K562 (cell line): ENCODE measurements around the gene FGF22. TPM values are rescaled to one million over a fixed set of nuclear protein-coding genes. Genes with fewer than 3 reads are reported as not detected.

Source experiments
- DLX4 ChIP-seq: fragments of 250-450 bp; sonication (Bioruptor Pico); IDR thresholded peaks from 2 replicates; pipeline ENCODE4 v1.6.1; 2021; ENCODE audit warnings: mild to moderate bottlenecking
- HBP1 ChIP-seq: fragments of 450-650 bp; formaldehyde crosslinking; IDR thresholded peaks from 2 replicates; pipeline ENCODE4 v1.4.0; 2022; ENCODE audit warnings: missing genetic modification characterization
- PCBP1 ChIP-seq: fragments of 200-400 bp; formaldehyde crosslinking; IDR thresholded peaks from 2 replicates; pipeline ENCODE4 v1.6.1; 2018; ENCODE audit warnings: mild to moderate bottlenecking, low read depth, low read length; ENCODE audit not compliant: poor library complexity, severe bottlenecking
- PHF21A ChIP-seq: fragments of 450-650 bp; IDR thresholded peaks from 2 replicates; pipeline ENCODE4 v1.6.1; 2017; ENCODE audit warnings: low read depth, borderline replicate concordance
- ZNF77 ChIP-seq: fragments of 250-450 bp; sonication (Bioruptor Pico); IDR thresholded peaks from 2 replicates; pipeline ENCODE4 v1.5.0; 2020
- ZNF79 ChIP-seq: fragments of 250-450 bp; sonication (Bioruptor Pico); IDR thresholded peaks from 2 replicates; pipeline ENCODE4 v1.4.0; 2020; ENCODE audit warnings: low read depth, mild to moderate bottlenecking, moderate library complexity
- polyA plus RNA-seq, 8 experiments: library from polyadenylated mRNA; depleted of rRNA in 4 of 8; stranded (reverse) in 5 of 8; unstranded in 3 of 8; fragments of >200 nt; fragmentation: Nextera tagmentation in 2 of 8; fragmentation: Illumina TruSeq in 1 of 8; extraction: Ambion mirVana in 2 of 8; extraction: Trizol in 1 of 8; gene quantifications; 2 replicates each; pipeline versions ENCODE4 v1.2.1 to v1.2.3, GENCODE V29; 2011 to 2014; ENCODE audit warnings: inconsistent platforms in 1 of 8, missing spikeins in 1 of 8
- total RNA-seq, 7 experiments: library from RNA; depleted of rRNA in 6 of 7; stranded (reverse); fragments of >200 nt in 6 of 7; fragmentation: Illumina TruSeq in 2 of 7; extraction: Trizol in 2 of 7; gene quantifications; 2 replicates each; pipeline versions ENCODE4 v1.2.1 to v1.2.3, GENCODE V29; 2011 to 2021; ENCODE audit warnings: low replicate concordance in 1 of 7
- TF ChIP-seq, protein P1 (sequence below): sonication (generic); formaldehyde crosslinking; IDR thresholded peaks from 2 replicates; pipeline ENCODE4 v1.8.1; 2022; ENCODE audit warnings: missing genetic modification reagents

FGF22 gene
- total and polyA plus RNA-seq, 9 of the 15 experiments (the other 6 are each of a cell fraction or from before 2014, with no cell fraction given) = 0.14 to 2.2 (median 0.86) TPM; not detected in 4

GRCh38 chr19:596263-596655, 43.4 kb upstream of the FGF22 start (continued):
- TF ChIP-seq, protein P1, sequence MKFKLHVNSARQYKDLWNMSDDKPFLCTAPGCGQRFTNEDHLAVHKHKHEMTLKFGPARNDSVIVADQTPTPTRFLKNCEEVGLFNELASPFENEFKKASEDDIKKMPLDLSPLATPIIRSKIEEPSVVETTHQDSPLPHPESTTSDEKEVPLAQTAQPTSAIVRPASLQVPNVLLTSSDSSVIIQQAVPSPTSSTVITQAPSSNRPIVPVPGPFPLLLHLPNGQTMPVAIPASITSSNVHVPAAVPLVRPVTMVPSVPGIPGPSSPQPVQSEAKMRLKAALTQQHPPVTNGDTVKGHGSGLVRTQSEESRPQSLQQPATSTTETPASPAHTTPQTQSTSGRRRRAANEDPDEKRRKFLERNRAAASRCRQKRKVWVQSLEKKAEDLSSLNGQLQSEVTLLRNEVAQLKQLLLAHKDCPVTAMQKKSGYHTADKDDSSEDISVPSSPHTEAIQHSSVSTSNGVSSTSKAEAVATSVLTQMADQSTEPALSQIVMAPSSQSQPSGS = no peak
- TF ChIP-seq ZNF77 (CRISPR knock-in tag) (no peak), ZNF79 (CRISPR knock-in tag) (no peak), PCBP1 (no peak), DLX4 (no peak), PHF21A (no peak), HBP1 (CRISPR knock-in tag) (no peak)
